HG02678 (cell line): ENCODE data around the gene ITIH5.
A peak's percentile ranks its signal among the peaks of the same experiment; 100 is the strongest.

ENCODE experiments used
- ATAC-seq: cut with Tn5 transposase; IDR thresholded peaks from one replicate; pipeline ENCODE4 v1.9.1; 2021; ENCODE audit warnings: mild to moderate bottlenecking, moderate library complexity; ENCODE audit not compliant: unreplicated experiment

The ITIH5 gene

DNA sequence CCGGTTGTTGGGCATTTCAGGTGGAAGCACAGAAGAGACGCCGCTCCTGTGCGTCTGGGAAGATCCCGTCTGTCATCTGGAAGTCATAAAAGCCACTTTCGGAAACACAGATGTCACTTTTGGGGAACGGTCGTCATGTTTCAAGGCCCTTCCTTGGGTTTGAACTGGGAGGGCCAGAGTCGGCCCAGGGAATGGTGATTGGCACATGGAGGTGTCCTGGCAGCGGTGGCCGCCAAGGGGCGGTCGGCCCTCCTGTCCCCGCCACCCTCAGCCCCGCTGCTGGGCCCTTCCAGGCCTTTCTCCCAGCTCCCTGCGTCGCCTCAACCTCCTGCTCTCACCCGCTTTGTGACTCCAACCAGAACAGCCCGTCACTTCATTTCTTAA lies 140.8 kb downstream of the ITIH5 start:
- ATAC-seq, result no peak

DNA sequence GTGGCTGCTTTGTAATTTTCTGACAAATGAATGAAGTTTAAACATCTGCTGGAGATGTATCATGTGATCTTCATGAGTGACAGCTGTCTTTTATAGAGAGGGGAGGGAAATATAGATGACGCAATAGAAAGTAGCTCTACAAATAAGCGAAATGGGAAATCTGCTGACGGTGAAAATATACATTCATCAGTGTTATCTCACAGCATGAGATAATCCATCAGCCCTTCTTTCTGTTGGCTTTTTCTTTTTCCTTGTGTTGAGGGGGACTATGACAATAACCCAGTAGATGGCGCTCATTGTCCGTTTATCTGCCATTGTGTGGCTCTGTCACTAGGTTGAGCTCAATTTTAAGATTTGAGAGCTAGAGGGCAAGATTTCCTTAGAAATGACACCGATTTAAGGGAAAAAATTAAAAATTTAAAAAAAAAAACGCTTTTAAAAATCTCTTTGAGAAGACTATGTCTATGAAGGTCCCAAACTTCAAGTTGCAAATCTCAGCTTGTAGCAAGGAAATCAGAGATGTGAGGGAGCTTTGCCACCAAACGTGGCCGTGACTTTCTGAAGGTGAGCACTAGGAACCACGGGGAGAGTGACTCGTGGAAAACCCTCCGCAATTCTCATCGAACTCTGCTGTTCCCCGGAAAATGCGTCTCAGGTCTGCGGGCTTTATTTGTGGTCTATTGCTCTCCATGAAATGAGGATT lies 141.3 kb downstream of the ITIH5 start:
- peak; percentile 76 for ATAC-seq

DNA sequence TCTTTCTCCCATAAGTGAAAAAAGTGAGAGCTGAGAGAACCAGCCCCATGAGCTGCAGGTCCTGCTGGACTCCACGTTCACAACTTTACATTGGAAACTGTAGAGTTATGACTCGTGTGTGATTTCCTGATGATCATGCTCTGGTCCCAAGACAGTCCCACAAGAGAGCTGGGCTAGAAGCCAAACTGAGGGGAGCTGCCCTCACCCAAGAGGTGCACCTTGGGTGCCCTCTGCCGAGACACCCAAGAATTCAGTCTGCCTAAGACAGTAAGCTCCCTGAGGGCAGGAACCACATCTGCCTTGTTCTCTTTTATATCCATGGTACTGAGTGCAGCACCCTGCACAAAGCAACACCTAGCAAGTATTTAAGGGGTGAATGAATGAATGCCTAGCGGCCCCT lies 143.1 kb downstream of the ITIH5 start:
- no peak for ATAC-seq

GRCh38 chr10:7520507-7521485 lies 146.0 kb downstream of the ITIH5 start:
- ATAC-seq, result peak; percentile 81

DNA sequence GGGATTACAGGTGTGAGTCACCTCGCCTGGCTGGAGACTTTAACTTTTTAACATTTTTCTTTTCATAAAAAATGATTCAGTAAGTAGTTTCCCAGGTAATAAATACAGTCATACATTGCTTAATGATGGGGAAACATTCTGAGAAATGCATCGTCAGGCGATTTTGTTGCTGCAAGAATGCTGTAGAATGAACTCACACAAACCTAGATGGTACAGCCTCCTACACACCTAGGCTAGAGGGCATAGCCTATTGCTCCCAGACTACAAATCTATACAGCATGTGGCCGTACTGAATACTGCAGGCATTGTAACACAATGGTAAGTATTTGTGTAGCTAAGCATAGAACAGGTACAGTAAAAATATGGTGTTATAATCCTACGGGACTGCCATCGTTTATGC lies 147.4 kb downstream of the ITIH5 start:
- no peak for ATAC-seq

DNA sequence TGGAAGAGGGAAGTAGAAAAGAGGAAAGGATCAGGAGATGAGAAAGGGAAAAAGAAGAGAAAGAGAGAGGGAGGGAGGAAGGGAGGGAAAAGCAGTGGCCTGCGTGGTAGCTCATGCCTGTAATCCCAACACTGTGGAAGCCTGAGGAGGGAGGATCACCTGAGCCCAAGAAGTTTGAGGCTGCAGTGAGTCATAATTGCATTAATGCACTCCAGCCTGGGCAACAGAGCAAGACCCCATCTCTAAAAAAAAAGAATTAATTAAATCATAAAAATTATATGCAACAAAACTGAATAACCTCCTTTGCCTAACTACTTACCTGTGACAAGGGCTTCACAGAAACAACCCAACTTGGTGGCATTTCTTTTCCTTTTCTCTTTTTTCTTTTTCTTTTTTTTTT lies 148.1 kb downstream of the ITIH5 start:
- no peak for ATAC-seq

DNA sequence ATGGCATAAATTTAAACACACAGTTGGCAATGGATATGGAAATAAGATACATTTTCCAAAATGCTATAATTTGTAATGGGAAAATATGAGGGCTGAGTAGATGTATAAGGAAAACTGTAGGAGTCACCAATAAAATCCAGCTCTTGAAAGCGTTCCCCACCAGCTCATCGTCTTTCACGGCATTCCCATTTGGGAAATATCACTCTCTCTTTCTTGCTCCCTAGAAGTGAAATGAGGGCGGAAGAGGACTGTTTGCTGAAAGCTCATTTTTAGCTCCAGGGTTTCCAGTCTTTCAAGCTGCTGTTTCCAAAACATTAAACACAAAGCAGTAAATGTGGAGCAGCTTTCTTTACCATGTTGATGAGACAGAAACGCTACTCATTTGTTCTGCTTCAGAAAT lies 151.3 kb downstream of the ITIH5 start:
- ATAC-seq, result no peak

- no peak for ATAC-seq
Measured at GRCh38 chr10:7513936-7514335, 152.8 kb downstream of the ITIH5 start.

GRCh38 chr10:7513455-7513854 lies 153.3 kb downstream of the ITIH5 start:
- no peak for ATAC-seq

- peak; percentile 55 for ATAC-seq
Measured at GRCh38 chr10:7512487-7512886, 154.3 kb downstream of the ITIH5 start.

- ATAC-seq, result no peak
Measured at GRCh38 chr10:7511612-7512011, 155.2 kb downstream of the ITIH5 start.
